ENCODE data around the gene MIAT.
A peak's percentile ranks its signal among the peaks of the same experiment; 100 is the strongest.

The MIAT gene

DNA sequence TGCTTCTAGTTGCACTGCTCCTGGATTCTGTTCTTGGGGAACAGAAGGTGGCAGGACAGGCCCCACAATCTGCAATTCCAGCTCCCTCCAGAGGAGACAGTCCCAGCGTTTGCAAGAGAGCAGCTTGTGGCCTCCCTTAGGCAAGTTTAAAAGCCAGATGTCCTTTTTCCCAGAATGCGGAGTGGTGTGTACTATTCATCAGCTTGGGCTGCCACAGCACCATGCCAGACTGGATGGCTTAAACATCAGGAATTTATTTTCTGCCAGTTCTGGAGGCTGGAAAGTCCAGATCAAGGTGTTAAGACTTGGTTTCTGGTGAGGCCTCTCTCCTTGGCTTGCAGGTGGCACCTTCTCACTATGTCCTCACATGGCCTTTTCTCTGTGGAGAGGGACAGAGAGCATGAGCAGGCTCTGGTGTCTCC is 11.7 kb downstream of the MIAT start:
- DNase-seq (ENCODE audit: low read depth): no peak

DNA sequence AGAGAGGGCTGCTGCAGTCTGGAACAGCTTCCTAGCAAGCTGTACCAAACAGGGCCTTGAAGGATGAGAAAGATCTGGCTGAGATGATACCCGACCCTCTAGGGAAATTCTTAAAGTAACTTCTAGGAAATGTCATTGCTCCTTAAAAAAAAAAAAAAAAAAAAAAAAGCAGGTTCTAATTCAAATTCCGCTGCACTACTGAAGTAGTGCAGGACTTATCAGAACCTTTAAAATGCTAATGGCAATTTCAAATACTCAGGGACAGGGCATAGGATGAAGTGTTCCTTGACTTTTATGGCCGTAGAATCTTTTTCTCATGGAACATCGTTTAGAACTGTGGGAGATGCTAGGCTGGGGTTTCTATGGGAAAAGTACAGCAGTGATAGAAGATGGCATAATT is 13.1 kb downstream of the MIAT start:
- DNase-seq (ENCODE audit: low read depth): no peak

DNA sequence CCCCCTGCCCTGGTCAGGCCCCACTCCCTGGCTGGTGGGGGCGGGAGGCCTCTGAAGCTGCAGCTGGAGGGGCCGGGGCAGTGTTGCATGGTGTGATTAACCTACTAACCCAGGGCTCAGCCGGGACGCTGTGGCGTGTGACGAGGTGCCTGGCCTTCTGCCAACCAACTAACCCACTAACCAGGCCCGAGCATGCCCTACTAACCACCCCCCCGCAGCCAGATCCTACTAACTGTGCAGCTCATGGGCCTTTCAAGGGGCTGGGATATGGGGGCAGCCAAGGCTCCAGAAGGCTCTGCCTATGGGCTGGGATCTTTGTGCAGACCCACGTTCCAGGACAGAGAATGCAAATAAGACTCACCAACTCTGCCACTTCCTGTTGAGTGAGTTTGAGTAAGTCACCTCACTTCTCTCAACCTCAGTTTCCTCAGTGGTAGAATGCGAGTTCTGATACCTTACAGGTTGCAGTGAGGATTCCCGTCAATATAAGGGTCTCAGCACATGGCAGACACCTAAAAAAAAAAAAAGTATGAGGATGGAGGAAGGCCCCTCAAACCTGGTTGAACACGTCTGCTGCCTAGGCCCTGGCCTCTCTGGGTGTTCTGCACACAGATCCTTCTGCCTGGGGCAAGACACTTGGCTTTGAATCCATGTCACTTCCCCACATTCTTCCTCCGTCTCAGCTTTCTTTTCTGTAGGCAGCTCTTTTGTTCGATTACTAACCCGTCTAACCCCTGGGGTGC is 14.1 kb downstream of the MIAT start:
- peak; percentile 56 for DNase-seq (ENCODE audit: low read depth)

DNA sequence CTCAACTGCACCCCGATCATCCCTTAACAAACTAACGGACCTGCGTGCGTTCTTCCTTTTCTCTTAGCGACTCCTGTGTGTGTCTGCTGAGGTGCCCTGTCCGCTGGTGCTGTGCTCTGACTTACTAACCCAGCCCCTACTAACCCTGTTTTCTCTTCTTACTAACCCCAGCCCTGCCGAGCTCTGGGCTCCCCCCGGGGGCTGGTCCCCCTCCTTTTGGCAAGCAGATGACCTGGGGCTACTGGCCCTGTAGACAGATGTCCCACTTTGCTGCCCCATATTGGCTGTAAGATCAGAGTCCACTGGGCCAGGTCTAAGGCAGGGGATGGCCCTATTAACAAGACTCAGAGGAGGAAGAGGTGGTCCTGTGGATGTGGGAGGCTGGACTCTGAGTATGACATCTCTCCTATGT is 14.7 kb downstream of the MIAT start:
- no peak for DNase-seq (ENCODE audit: low read depth)

DNA sequence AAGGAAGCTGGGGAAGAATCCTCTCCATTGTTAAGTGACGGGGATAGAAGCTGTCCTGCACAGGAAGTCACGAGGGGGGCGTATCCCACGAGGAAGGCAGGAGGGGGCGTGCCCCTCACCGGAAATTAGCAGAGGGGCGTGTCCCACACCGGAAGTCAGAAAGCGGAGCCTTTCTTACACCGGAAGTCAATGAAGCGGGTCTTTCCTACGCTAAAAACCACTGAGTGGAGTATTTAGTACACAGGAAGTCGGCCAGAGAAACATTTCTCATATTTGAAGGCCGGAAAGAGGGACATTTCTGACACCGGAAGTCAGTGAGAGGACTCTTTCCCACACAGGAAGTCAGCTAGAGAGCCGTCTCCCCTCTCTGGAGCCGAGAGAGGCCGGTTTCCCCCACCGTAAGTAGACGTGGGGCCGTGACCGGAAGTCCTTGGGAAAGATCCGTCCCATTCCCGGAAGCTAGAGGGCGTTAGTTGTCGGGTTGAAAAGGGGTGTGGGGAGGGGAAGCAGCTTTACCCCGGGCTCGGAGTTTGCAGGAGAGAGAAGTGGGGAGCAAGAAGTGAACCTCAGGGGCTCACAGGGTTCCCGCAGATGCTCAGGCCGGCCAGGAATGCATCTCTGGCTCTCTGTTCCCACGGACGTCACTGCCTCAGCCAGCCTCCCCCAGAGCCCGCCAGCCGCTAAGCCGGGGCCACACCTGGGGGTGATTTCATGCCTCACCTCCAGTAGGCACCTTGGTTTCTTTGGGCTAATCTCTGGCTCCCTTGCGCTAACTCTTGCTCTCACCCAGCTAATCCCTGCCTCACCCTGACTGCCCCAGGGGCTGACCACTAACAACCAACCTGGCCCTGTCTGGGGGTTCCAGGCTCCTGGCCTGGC is 15.4 kb downstream of the MIAT start:
- DNase-seq (ENCODE audit: low read depth): peak; percentile 87

DNA sequence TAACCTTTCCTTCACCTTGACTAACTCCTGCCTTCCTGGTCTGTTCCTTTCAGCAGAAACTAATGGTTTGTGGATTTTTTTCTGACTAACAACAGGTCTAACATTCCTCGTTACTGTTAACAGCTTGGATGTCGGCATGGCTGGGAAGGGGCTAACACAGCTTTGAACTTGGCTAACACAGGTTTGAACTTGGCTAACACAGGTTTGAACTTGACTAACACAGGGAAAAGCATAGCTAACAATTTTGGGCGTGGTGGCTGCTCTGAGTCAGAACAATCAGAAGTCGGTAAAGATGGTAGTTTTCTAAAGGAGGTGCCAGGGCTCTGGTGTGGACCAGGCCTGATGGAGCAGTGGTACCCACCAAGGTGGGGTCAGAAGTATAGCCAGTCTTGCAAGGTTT is 16.1 kb downstream of the MIAT start:
- no peak for DNase-seq (ENCODE audit: low read depth)

DNA sequence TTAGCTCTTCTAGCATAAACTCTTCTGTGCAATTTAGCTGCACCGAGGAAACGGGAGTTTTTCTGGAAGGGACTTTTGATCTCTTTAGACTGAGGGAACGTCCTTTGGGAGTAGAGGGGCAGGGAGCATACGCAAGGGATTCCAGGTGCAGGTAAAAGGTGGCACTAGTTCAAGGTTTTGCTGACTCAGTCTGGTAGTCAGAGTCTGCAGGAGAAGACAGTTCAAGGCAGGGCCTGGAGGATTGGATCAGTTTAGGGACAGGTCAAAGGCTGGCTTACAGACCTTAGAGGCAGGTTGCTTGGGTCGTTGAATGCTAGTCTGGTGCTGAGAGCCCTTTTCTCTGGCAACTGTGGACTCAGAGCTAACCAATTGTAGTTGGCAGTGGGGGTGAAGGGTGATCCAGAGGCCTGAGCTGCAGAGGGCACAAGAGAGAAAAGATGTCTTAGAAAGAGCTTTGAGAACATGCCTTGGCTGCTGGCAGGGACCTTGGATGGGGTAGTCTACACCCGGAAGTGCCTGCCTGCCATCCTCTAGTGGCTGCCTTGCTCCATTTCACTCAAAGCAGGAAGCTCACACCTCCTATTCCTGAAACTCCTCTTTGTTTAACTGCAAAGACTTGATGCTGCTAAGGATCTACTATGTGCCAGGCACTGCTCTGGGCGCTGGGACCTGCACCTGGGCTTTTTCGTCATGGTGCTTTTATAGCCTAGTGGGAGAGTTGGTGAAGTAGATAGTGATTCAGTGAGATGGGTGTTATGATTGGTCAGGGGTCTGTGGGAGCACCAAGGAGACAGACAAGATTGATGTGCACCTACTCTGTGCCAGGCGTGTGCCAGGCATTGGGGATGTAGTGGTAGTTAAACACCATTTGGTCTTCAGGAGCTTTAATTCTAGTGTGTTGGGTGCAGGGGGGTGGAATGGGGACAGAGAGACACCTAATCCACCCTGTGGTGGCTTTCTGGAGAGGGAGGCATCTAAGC is 17.1 kb downstream of the MIAT start:
- DNase-seq (ENCODE audit: low read depth): no peak

DNA sequence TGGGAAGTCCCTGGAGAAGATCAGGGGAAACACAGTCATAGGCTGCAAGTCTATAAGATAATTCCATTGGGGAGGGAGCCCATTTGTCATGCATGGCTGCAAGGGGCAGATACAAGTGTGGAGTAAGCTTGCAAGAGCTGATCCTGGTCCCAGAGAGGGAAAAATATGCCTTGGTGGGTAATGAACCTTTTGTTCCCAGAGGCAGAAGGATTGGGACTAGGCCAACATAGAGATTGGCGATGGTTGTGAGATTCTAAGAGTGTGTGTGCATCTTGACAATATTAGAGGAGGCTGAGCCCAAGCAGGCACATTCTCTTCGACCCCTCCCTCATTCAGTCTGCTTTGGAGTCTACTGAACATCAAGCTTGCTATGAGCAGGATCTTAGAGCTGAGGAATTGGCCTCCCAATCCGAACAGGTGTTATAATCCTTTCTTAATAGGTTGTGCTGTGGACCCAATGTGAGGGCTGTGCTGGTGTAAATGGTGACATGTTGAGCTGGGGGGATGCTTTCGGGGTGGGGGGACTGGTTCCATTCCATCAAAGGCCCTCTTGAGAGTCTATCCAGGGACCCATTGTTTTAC is 18.4 kb downstream of the MIAT start:
- DNase-seq (ENCODE audit: low read depth): no peak

DNA sequence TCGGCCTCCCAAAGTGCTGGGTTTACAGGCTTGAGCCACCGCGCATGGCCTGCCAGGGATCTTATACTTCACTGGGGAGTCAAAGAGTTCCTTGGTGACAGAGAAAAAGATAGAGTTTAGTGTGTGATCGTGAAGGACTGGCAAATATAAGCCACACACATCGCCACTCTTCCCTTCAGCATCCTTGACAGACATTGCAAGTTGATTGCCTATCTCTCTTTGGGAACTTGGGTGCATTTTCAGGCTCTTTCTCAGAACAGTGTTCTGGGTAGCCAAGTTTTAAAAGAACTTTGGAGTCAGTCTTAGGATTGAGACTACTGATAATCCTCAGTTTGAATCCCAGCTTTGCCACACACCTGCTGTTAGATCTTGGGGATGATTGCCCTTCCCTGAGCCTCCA is 19.8 kb downstream of the MIAT start:
- DNase-seq (ENCODE audit: low read depth): no peak

DNA sequence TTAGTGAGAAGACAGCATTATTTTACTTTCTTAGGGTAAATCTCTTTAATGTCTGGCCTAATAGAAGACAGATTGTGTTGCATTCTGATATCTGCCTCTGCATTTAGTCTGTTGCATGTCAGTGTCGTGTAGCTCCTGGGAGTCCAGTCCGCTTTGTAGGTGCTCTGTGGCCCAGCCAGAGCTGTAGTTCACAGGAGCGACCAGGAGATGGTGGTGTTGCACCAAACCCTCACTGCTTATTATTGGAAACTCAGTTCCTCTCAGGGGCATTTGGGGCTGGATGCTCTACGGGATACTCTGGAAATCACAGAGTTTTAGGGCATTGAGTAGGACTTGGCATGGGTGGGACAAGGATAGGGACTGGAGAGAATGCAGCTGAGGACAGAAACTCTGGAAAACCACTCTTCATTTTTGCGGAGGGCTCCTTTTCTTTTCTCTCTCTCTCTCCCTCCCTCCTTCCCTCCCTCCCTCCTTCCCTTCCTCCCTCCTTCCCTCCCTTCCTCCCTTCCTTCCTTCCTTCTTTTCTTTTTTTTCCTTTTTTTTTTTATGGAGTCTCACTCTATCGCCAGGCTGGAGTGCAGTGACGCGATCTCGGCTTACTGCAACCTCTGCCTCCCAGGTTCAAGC is 21.7 kb downstream of the MIAT start:
- DNase-seq (ENCODE audit: low read depth): peak; percentile 51

DNA sequence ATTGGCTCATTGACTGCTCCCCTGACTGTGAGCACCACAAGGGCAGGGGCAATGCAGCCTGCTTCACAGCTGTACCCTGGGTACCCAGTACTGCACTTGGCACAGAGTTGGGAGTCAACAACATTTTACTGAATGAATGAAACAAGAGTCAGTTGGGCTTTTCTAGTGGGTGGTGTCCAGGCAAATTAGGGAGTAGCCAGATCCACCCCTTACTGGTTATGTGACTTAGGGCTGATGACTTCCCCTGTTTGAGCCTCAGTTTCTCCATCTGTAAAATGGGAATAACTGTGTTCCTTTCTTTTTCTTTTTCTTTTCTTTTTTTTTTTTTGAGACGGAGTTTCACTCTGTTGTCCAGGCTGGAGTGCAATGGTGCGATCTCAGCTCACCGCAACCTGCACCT is 23.1 kb downstream of the MIAT start:
- DNase-seq (ENCODE audit: low read depth): no peak

DNA sequence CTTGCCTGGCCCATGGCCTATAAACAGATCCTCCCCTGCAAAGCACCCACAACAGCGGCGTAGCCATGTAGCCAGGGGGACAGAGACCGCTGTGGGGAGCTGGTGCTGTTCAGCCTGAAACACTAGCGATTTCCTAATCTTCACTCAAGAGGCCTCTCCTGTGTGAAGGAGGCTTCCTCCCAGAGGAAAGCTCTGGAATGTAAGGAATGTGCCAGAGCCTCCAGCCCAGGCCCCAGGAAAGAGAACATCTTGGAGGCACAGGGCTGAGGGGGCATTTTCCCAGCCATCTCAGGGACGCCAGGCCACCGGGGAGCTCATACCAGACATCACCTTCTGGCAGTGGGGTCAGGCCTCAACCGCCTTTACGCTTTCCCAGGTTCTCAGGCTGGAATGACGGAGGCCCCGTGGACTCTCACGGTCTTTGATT is 24.0 kb downstream of the MIAT start:
- DNase-seq (ENCODE audit: low read depth): no peak

DNA sequence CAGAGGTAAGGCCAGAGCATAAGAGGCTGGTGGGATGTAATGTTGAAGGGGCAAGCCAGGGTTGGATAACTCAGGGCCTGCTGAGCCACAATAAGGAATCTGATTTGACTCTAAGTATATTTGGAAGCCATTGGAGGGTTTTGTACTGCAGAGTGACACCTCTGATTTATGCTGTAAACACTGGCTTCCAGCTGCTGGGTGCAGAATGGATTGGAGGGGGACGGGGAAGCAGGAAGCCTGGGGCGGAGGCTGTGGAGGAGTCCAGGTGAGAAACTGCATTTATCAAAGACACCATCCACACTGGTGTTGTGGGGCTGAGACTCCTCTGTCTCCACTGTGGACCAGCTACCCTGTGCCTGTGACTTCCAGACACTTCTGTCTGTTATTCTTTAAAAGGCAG is 26.8 kb downstream of the MIAT start:
- no peak for DNase-seq (ENCODE audit: low read depth)

DNA sequence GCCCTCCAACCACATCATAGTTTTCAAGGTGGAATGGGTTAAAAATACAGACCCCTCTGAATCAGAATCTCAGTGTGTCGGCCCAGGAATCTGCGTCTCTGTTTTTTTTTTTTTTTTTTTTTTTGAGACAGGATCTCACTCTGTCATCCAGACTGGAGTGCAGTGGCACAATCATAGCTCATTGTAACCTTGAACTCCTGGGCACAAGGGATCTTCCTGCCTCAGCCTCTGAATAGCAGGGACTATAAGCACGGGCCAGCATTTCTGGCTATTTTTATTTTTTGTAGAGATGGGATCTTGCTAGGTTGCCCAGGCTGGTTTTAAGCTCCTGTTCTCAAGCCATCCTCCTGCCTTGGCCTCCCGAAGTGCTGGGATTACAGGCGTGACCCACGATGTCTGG is 28.2 kb downstream of the MIAT start:
- no peak for DNase-seq (ENCODE audit: low read depth)

DNA sequence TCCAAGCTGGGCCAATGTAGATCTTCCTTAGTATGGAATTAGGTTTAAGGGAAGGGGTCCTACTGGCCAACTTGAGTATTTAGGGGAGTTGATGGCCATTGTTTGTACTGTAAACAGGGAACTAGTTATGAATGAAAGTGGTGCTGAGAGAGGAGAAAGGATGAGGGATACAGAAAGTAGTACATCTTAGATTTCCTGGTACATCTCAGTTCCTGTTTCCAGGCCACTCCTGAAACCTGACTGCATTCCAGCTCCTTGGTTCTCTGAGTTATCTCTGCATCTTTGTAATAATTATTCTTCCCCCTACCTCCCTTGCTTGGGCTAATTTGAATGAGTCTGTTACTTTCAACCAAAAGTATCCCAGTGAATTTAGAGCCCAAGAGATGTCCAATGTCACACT is 30.1 kb downstream of the MIAT start:
- DNase-seq (ENCODE audit: low read depth): no peak

DNA sequence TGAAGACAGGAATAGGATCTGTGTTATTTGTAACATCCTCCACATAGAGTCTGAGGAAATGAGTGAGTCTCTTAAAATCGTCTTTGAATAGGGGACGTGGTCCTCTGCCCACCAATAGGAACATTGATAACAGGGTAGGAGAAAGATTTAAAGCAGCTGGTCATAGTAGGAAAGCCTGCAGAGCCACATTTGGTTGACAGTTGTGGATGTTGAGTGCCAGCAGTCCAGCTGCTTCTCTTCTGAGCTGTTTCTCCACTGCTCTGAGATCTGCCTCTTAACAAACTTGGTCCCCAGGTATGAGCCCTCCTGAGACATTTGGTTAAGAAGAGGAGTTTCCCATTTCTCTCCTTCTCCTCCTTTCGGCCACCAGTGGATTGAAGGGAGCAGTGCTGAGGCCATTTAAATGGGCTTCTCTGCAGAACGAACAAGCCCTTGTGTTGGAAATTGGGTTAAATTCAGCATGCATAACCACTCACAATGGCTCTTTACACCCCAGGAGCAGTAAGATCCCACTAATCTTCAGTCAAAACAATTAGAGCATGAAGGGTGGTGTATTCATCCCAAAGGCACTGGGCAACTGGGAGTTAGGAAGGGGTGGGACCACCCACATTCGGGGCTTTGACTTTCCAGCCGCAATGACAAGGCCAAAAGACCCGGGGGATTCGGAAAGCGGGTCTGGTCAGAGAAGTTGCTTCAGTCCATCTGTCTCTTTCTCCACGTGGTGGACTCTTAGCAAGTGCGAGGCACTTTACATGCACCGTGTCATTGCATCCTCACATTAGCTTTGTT is 32.3 kb downstream of the MIAT start:
- DNase-seq (ENCODE audit: low read depth): no peak

DNA sequence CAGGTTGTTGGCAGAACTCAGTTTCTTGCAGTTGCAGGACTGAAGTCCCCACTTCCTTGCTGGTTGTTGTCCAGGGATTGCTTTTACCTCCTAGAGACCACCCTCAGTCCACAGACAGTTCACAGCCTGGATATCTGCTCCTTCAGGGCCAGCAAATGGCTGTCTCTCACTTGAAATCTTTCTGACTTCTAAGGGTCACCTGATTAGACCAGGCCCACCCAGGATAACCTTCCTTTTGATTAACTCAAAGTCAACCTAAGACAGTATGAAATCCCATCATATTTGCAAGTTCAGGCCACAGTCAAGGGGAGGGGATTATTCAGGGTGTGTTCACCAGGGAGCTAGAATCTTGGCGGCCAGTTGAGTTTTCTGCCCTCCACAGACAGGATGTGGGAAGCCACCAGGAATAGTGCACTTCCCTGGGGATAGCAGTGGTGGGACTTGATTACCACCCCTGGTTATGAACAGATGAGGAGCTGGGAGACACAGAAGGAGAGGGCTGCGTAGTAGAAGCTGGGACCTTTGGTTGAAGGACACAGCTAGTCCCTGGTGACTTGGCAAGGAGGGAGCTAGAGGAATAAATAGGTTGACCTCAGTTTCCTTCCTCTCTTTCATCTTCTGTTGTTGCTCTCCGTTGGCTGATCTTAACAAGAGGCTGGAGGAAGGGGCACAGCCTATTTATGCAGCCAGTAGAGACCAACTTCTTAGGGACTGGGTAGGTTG is 33.4 kb downstream of the MIAT start:
- DNase-seq (ENCODE audit: low read depth): no peak

DNA sequence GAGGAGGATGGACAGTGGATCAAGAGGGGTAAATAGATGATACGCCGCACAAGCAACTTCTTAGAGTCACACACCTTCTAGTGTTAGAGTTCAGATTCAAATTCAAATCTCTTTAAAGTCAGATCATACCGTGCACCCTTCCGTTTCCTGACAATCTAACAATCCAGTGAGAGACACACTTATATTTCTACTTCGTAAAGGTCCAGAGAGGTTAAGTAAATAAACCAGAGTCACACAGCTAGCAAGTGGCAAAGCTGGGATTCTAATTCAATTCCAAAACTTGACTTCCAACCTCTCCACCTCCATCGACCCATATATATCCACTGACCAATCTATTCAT is 34.0 kb downstream of the MIAT start:
- DNase-seq (ENCODE audit: low read depth): no peak

DNA sequence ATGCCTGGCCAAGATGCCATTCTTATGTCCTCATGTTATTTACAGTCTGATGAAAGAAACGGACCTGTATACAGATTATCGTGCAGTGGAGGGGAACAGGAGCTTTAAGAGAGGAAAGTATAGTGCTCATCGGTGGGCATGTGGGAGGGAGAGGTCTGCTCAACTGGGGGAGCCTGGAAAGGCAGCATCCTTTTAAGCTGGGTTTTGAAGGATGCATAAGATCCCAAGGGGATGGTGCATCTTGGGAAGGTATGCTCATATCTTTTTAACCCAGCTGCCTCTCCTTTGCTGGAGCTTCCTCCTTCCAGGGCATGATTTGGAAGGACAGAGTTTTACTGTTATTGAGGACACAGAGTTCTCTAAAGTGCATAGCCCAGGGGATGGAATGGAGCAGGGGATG is 34.8 kb downstream of the MIAT start:
- no peak for DNase-seq (ENCODE audit: low read depth)

DNA sequence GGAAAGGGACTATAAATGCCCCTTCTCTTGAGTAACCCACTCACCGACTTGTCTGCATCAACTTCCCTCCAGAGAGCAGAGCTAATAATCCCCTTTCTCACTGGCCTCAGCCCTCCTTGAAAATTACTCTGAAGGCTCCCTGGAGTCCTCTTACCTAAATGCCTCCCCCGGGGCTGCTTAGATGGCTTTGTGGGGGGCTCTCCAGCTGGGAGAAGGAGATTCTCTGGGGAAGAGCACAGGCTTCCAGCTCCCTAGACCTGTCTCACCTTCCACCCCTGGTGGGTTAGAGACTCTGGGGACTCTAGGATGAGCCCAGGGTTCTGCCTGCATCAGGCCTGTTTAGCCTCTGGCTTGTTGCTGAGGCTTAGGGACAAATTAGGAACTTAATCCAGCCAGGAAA is 39.8 kb downstream of the MIAT start:
- DNase-seq (ENCODE audit: low read depth): no peak
